ENCODE data around the gene PHF21B.

The PHF21B gene

GRCh38 chr22:44934454-44934735 lies 75.4 kb downstream of the PHF21B start:
- no peak overlapping the region for H4K8ac ChIP-seq (ENCODE audit: low read length)
- H3K14ac ChIP-seq (ENCODE audit: low read length in 2 of 2): no peak overlapping the region
- peaks cover 3% of the 10 kb centered on the region for H3K4me1 ChIP-seq (ENCODE audit: control insufficient read depth, insufficient read depth, low read depth, low read length)
- no peak overlapping the region for H4K91ac ChIP-seq (ENCODE audit: low read length)
- H3K18ac ChIP-seq (ENCODE audit: low read depth in 1 of 2, low read length in 2 of 2): no peak overlapping the region
- no peak overlapping the region for H3K23ac ChIP-seq (ENCODE audit: low read length in 2 of 2)
- no peak overlapping the region for H3K27ac ChIP-seq (ENCODE audit: low read length, poor library complexity, severe bottlenecking)
- no peak overlapping the region for H2BK5ac ChIP-seq (ENCODE audit: low read depth, low read length, poor library complexity, severe bottlenecking)
- H3K9me3 ChIP-seq (ENCODE audit: control insufficient read depth, low read length): no peaks in the 10 kb centered on the region
- H3K36me3 ChIP-seq (ENCODE audit: control insufficient read depth in 1 of 2, insufficient read depth in 2 of 2, low read depth in 1 of 2, low read length in 2 of 2): no peaks in the 10 kb centered on the region
- no peak overlapping the region for H2BK12ac ChIP-seq (ENCODE audit: low read length in 2 of 2)
- no peaks in the 10 kb centered on the region for H3K79me1 ChIP-seq (replicated peaks; ENCODE audit: low read length, poor library complexity, severe bottlenecking)
- H3K4me2 ChIP-seq (ENCODE audit: low read length, poor library complexity, severe bottlenecking): no peak overlapping the region
- no peak for DNase-seq
- WGBS: 70% methylated on average over 6 of the region's 6 CpGs
- no peak overlapping the region for H3K4me3 ChIP-seq (ENCODE audit: insufficient read depth in 1 of 2, low read depth in 1 of 2, low read length in 2 of 2)
- H2BK15ac ChIP-seq (ENCODE audit: low read depth, poor library complexity, severe bottlenecking): no peak overlapping the region
- no peak overlapping the region for H3K9ac ChIP-seq (ENCODE audit: low read length)
- no peak overlapping the region for H2BK120ac ChIP-seq (ENCODE audit: low read depth, low read length)
- no peak overlapping the region for H2AFZ ChIP-seq (ENCODE audit: low read depth, low read length)
- H3K27me3 ChIP-seq (ENCODE audit: control insufficient read depth in 1 of 2, insufficient read depth in 1 of 2, low read length in 2 of 2): peaks cover 21 to 81% of the 10 kb centered on the region in 2 experiments
- no peak overlapping the region for H2AK5ac ChIP-seq (ENCODE audit: low read length, severe bottlenecking)
- no peak overlapping the region for H3K4ac ChIP-seq (ENCODE audit: low read depth in 1 of 2, low read length in 2 of 2)

GRCh38 chr22:44933666-44934453 lies 75.9 kb downstream of the PHF21B start:
- no peak overlapping the region for H3K4ac ChIP-seq (ENCODE audit: low read depth in 1 of 2, low read length in 2 of 2)
- no peak overlapping the region for H2BK12ac ChIP-seq (ENCODE audit: low read length in 2 of 2)
- H4K8ac ChIP-seq (ENCODE audit: low read length): no peak overlapping the region
- WGBS: 35% methylated on average over 22 of the region's 22 CpGs
- H3K4me3 ChIP-seq (ENCODE audit: insufficient read depth in 1 of 2, low read depth in 1 of 2, low read length in 2 of 2): no peak overlapping the region
- peaks cover 17 to 81% of the 10 kb centered on the region in 2 experiments for H3K27me3 ChIP-seq (ENCODE audit: control insufficient read depth in 1 of 2, insufficient read depth in 1 of 2, low read length in 2 of 2)
- no peaks in the 10 kb centered on the region for H3K9me3 ChIP-seq (ENCODE audit: control insufficient read depth, low read length)
- no peak overlapping the region for H2AFZ ChIP-seq (ENCODE audit: low read depth, low read length)
- H2BK120ac ChIP-seq (ENCODE audit: low read depth, low read length): no peak overlapping the region
- no peak for DNase-seq
- H3K4me1 ChIP-seq (ENCODE audit: control insufficient read depth, insufficient read depth, low read depth, low read length): peaks cover 3% of the 10 kb centered on the region
- no peak overlapping the region for H2AK5ac ChIP-seq (ENCODE audit: low read length, severe bottlenecking)
- H4K91ac ChIP-seq (ENCODE audit: low read length): no peak overlapping the region
- no peaks in the 10 kb centered on the region for H3K36me3 ChIP-seq (ENCODE audit: control insufficient read depth in 1 of 2, insufficient read depth in 2 of 2, low read depth in 1 of 2, low read length in 2 of 2)
- H2BK5ac ChIP-seq (ENCODE audit: low read depth, low read length, poor library complexity, severe bottlenecking): no peak overlapping the region
- no peak overlapping the region for H3K14ac ChIP-seq (ENCODE audit: low read length in 2 of 2)
- no peaks in the 10 kb centered on the region for H3K79me1 ChIP-seq (replicated peaks; ENCODE audit: low read length, poor library complexity, severe bottlenecking)
- H3K27ac ChIP-seq (ENCODE audit: low read length, poor library complexity, severe bottlenecking): no peak overlapping the region
- H3K18ac ChIP-seq (ENCODE audit: low read depth in 1 of 2, low read length in 2 of 2): no peak overlapping the region
- H3K4me2 ChIP-seq (ENCODE audit: low read length, poor library complexity, severe bottlenecking): no peak overlapping the region
- no peak overlapping the region for H2BK15ac ChIP-seq (ENCODE audit: low read depth, poor library complexity, severe bottlenecking)
- H3K9ac ChIP-seq (ENCODE audit: low read length): no peak overlapping the region
- H3K23ac ChIP-seq (ENCODE audit: low read length in 2 of 2): no peak overlapping the region

- DNase-seq: no peak
- H3K4me2 ChIP-seq (ENCODE audit: low read length, poor library complexity, severe bottlenecking): no peak overlapping the region
- H3K9ac ChIP-seq (ENCODE audit: low read length): no peak overlapping the region
- H2BK120ac ChIP-seq (ENCODE audit: low read depth, low read length): no peak overlapping the region
- H4K8ac ChIP-seq (ENCODE audit: low read length): no peak overlapping the region
- no peak overlapping the region for H2AK5ac ChIP-seq (ENCODE audit: low read length, severe bottlenecking)
- H2BK5ac ChIP-seq (ENCODE audit: low read depth, low read length, poor library complexity, severe bottlenecking): no peak overlapping the region
- no peaks in the 10 kb centered on the region for H3K9me3 ChIP-seq (ENCODE audit: control insufficient read depth, low read length)
- H3K79me1 ChIP-seq (replicated peaks; ENCODE audit: low read length, poor library complexity, severe bottlenecking): no peaks in the 10 kb centered on the region
- H2AFZ ChIP-seq (ENCODE audit: low read depth, low read length): no peak overlapping the region
- peaks cover 3% of the 10 kb centered on the region for H3K4me1 ChIP-seq (ENCODE audit: control insufficient read depth, insufficient read depth, low read depth, low read length)
- H3K14ac ChIP-seq (ENCODE audit: low read length in 2 of 2): no peak overlapping the region
- H3K4ac ChIP-seq (ENCODE audit: low read depth in 1 of 2, low read length in 2 of 2): no peak overlapping the region
- H2BK12ac ChIP-seq (ENCODE audit: low read length in 2 of 2): no peak overlapping the region
- no peak overlapping the region for H3K27ac ChIP-seq (ENCODE audit: low read length, poor library complexity, severe bottlenecking)
- H3K23ac ChIP-seq (ENCODE audit: low read length in 2 of 2): no peak overlapping the region
- no peak overlapping the region for H2BK15ac ChIP-seq (ENCODE audit: low read depth, poor library complexity, severe bottlenecking)
- H3K27me3 ChIP-seq (ENCODE audit: control insufficient read depth in 1 of 2, insufficient read depth in 1 of 2, low read length in 2 of 2): peaks cover 15 to 78% of the 10 kb centered on the region in 2 experiments
- no peaks in the 10 kb centered on the region for H3K36me3 ChIP-seq (ENCODE audit: control insufficient read depth in 1 of 2, insufficient read depth in 2 of 2, low read depth in 1 of 2, low read length in 2 of 2)
- H3K4me3 ChIP-seq (ENCODE audit: insufficient read depth in 1 of 2, low read depth in 1 of 2, low read length in 2 of 2): no peak overlapping the region
- WGBS: 92% methylated on average over 11 of the region's 11 CpGs
- H3K18ac ChIP-seq (ENCODE audit: low read depth in 1 of 2, low read length in 2 of 2): no peak overlapping the region
- H4K91ac ChIP-seq (ENCODE audit: low read length): no peak overlapping the region
Observed at GRCh38 chr22:44932493-44932892, 77.3 kb downstream of the PHF21B start.

GRCh38 chr22:44931766-44932165 lies 78.0 kb downstream of the PHF21B start:
- 60% methylated on average over 6 of the region's 9 CpGs for WGBS
- no peak for DNase-seq
- Histone ChIP-seq H3K4me1 (ENCODE audit: control insufficient read depth, insufficient read depth, low read depth, low read length) (peaks cover 3% of the 10 kb centered on the region), H2AK5ac (ENCODE audit: low read length, severe bottlenecking) (no peak overlapping the region), H3K9ac (ENCODE audit: low read length) (no peak overlapping the region), H3K9me3 (ENCODE audit: control insufficient read depth, low read length) (no peaks in the 10 kb centered on the region), H3K79me1 (replicated peaks; ENCODE audit: low read length, poor library complexity, severe bottlenecking) (no peaks in the 10 kb centered on the region), H3K14ac (ENCODE audit: low read length in 2 of 2) (no peak overlapping the region), H4K8ac (ENCODE audit: low read length) (no peak overlapping the region), H3K4me2 (ENCODE audit: low read length, poor library complexity, severe bottlenecking) (no peak overlapping the region), H3K36me3 (ENCODE audit: control insufficient read depth in 1 of 2, insufficient read depth in 2 of 2, low read depth in 1 of 2, low read length in 2 of 2) (no peaks in the 10 kb centered on the region), H2AFZ (ENCODE audit: low read depth, low read length) (no peak overlapping the region), H2BK5ac (ENCODE audit: low read depth, low read length, poor library complexity, severe bottlenecking) (no peak overlapping the region), H2BK12ac (ENCODE audit: low read length in 2 of 2) (no peak overlapping the region), H2BK120ac (ENCODE audit: low read depth, low read length) (no peak overlapping the region), H3K27ac (ENCODE audit: low read length, poor library complexity, severe bottlenecking) (no peak overlapping the region), H3K27me3 (ENCODE audit: control insufficient read depth in 1 of 2, insufficient read depth in 1 of 2, low read length in 2 of 2) (peaks cover 15 to 79% of the 10 kb centered on the region in 2 experiments), H3K23ac (ENCODE audit: low read length in 2 of 2) (no peak overlapping the region), H3K4me3 (ENCODE audit: insufficient read depth in 1 of 2, low read depth in 1 of 2, low read length in 2 of 2) (no peak overlapping the region), H3K4ac (ENCODE audit: low read depth in 1 of 2, low read length in 2 of 2) (no peak overlapping the region), H2BK15ac (ENCODE audit: low read depth, poor library complexity, severe bottlenecking) (no peak overlapping the region), H3K18ac (ENCODE audit: low read depth in 1 of 2, low read length in 2 of 2) (no peak overlapping the region), H4K91ac (ENCODE audit: low read length) (no peak overlapping the region)

All from mesenchymal stem cell (in vitro differentiated cells and primary cell).